Dendritic cell treated with granulocyte-macrophage colony-stimulating factor and Interleukin-4, amounts not matched to agents 40 ng/mL and 50 ng/mL, for 4 days (primary cell): ENCODE data around the gene SNURF.
"Not testable (repeated sequence)": the region's sequence is repeated elsewhere in the genome, so short reads cannot be mapped to it uniquely, and the experiment has no call there.

Source experiments
- H3K27ac Mint-ChIP-seq: one replicate; pipeline ENCODE4 v1.8.0; 2022; ENCODE audit warnings: mild to moderate bottlenecking, mixed read lengths
- H3K27me3 Mint-ChIP-seq: one replicate; pipeline ENCODE4 v1.8.0; 2022; ENCODE audit warnings: mild to moderate bottlenecking, mixed read lengths
- H3K36me3 Mint-ChIP-seq: one replicate; pipeline ENCODE4 v1.8.0; 2022; ENCODE audit warnings: low read depth, mixed read lengths
- H3K4me1 Mint-ChIP-seq: one replicate; pipeline ENCODE4 v1.8.0; 2022; ENCODE audit warnings: low read depth, mixed read lengths
- H3K4me3 Mint-ChIP-seq: one replicate; pipeline ENCODE4 v1.8.0; 2022; ENCODE audit warnings: mild to moderate bottlenecking, moderate library complexity, mixed read lengths
- H3K9me3 Mint-ChIP-seq: one replicate; pipeline ENCODE4 v1.8.0; 2022; ENCODE audit warnings: mixed read lengths
- intact Hi-C: fragments of 100-400 bp; cut with micrococcal nuclease; formaldehyde crosslinking; loops from one replicate; pipeline ENCODE4 v1.15.0; 2022

The SNURF gene

GRCh38 chr15:24948495-24948894, 6.3 kb upstream of the SNURF start:
- Mint-ChIP-seq H3K9me3 (peaks cover under 1% of the 10 kb centered on the region), H3K27ac (no peak overlapping the region), H3K27me3 (peaks cover 6% of the 10 kb centered on the region), H3K4me3 (no peak overlapping the region), H3K36me3 (no peaks in the 10 kb centered on the region), H3K4me1 (no peaks in the 10 kb centered on the region)
- intact Hi-C loops, result no loop called here

GRCh38 chr15:24955531-24955921, 739 bp downstream of the SNURF start:
- Mint-ChIP-seq H3K4me1 (no peaks in the 10 kb centered on the region), H3K36me3 (peaks cover 16% of the 10 kb centered on the region), H3K27ac (peak overlapping the region; percentile 85), H3K9me3 (peaks cover 27% of the 10 kb centered on the region), H3K27me3 (peaks cover 23% of the 10 kb centered on the region), H3K4me3 (peak overlapping the region; percentile 78)
- intact Hi-C loops, result loop anchor here (10.0 kb wide), 1 partner anchor 479 kb away; the partner anchor contains the start of gene UBE3A

- Mint-ChIP-seq H3K4me3 (peak overlapping the region; percentile 78), H3K27ac (peak overlapping the region; percentile 85), H3K27me3 (peaks cover 23% of the 10 kb centered on the region), H3K9me3 (peaks cover 27% of the 10 kb centered on the region), H3K36me3 (peaks cover 16% of the 10 kb centered on the region), H3K4me1 (no peaks in the 10 kb centered on the region)
- intact Hi-C loops, result loop anchor here (10.0 kb wide), 1 partner anchor 479 kb away; the partner anchor contains the start of gene UBE3A
Observed at GRCh38 chr15:24956111-24956838, 1.5 kb downstream of the SNURF start.

- H3K36me3 Mint-ChIP-seq, result peaks cover 16% of the 10 kb centered on the region
- no peak overlapping the region for H3K4me3 Mint-ChIP-seq
- intact Hi-C loops, result loop anchor here (10.0 kb wide), 1 partner anchor 477 kb away; the partner anchor contains the start of gene UBE3A
- peaks cover 27% of the 10 kb centered on the region for H3K9me3 Mint-ChIP-seq
- peaks cover 20% of the 10 kb centered on the region for H3K27me3 Mint-ChIP-seq
- H3K4me1 Mint-ChIP-seq, result no peaks in the 10 kb centered on the region
- no peak overlapping the region for H3K27ac Mint-ChIP-seq
Observed at GRCh38 chr15:24957691-24958090, 2.9 kb downstream of the SNURF start.

DNA sequence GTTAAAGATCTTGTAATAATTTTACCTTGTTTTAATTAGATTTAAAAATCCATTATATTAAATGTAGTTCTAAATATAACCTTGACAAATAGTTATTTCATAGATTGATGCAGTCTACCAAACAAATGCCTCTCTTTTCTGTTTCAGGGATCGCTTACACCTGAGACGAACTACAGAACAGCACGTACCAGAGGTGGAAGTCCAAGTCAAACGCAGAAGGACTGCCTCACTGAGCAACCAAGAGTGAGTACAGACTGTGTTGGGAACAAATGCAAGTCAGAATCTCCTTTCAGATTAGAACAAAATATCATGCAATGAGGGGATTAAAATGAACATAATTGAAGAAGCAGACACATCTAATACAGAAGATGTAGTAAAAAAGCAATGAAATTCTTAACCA, 7.2 kb downstream of the SNURF start:
- no peak overlapping the region for H3K4me3 Mint-ChIP-seq
- H3K27me3 Mint-ChIP-seq, result no peaks in the 10 kb centered on the region
- no peak overlapping the region for H3K27ac Mint-ChIP-seq
- H3K9me3 Mint-ChIP-seq, result peaks cover 31% of the 10 kb centered on the region
- no peaks in the 10 kb centered on the region for H3K4me1 Mint-ChIP-seq
- peaks cover 41% of the 10 kb centered on the region for H3K36me3 Mint-ChIP-seq
- intact Hi-C loops, result no loop called here

DNA sequence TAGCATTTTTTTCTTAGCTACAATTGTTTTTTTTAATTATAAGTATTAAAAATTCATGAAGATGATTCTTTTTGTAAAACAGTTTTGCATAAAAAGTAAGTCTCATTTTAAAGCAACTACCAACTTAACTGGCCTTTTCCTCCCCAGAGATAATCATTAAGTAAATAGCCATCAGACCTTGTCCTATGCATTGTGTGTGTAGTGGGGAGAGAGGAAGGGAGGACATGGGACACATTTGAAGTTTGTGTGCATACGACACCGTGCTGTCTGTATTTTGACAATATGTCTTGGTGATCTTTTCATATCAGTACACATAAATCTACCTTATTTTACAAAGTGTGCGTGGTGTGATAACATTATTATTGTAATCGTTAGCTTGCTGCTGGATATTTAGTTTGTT, 8.1 kb downstream of the SNURF start:
- H3K4me3 Mint-ChIP-seq, result no peak overlapping the region
- H3K27ac Mint-ChIP-seq, result no peak overlapping the region
- peaks cover 50% of the 10 kb centered on the region for H3K36me3 Mint-ChIP-seq
- H3K4me1 Mint-ChIP-seq, result no peaks in the 10 kb centered on the region
- peaks cover 31% of the 10 kb centered on the region for H3K9me3 Mint-ChIP-seq
- H3K27me3 Mint-ChIP-seq, result no peaks in the 10 kb centered on the region
- intact Hi-C loops, result no loop called here

- Mint-ChIP-seq H3K9me3 (peaks cover 34% of the 10 kb centered on the region), H3K27ac (no peak overlapping the region), H3K27me3 (no peaks in the 10 kb centered on the region), H3K4me1 (no peaks in the 10 kb centered on the region), H3K4me3 (no peak overlapping the region), H3K36me3 (peaks cover 53% of the 10 kb centered on the region)
- intact Hi-C loops, result no loop called here
Observed at GRCh38 chr15:24966364-24967103, 11.7 kb downstream of the SNURF start.

DNA sequence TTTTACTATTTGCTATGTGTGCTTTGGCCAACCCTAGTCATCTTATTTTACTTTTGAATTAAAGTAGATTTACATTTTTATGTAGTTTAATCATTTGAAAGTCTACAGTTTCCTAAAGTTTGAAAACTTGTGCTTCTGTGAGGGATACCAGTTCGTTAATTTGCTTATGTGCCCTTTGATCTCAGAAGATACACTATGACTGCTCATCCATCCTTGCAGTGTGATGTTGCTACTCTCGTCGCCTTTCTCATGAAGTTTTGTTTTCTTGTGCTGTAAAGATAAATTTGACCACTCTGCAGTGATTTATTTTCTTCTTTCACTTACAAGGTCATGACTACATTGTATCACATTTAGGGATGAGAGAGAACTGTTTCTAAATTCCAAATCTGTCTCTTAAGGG, 16.3 kb downstream of the SNURF start:
- Mint-ChIP-seq H3K9me3 (peaks cover 42% of the 10 kb centered on the region), H3K27me3 (no peaks in the 10 kb centered on the region), H3K4me1 (no peaks in the 10 kb centered on the region), H3K4me3 (no peak overlapping the region), H3K36me3 (peaks cover 48% of the 10 kb centered on the region), H3K27ac (no peak overlapping the region)
- intact Hi-C loops, result no loop called here

- H3K27ac Mint-ChIP-seq, result no peak overlapping the region
- no peaks in the 10 kb centered on the region for H3K4me1 Mint-ChIP-seq
- no peaks in the 10 kb centered on the region for H3K27me3 Mint-ChIP-seq
- intact Hi-C loops, result no loop called here
- H3K9me3 Mint-ChIP-seq, result peaks cover 49% of the 10 kb centered on the region
- peaks cover 49% of the 10 kb centered on the region for H3K36me3 Mint-ChIP-seq
- no peak overlapping the region for H3K4me3 Mint-ChIP-seq
Observed at GRCh38 chr15:24971772-24972171, 17.0 kb downstream of the SNURF start.

DNA sequence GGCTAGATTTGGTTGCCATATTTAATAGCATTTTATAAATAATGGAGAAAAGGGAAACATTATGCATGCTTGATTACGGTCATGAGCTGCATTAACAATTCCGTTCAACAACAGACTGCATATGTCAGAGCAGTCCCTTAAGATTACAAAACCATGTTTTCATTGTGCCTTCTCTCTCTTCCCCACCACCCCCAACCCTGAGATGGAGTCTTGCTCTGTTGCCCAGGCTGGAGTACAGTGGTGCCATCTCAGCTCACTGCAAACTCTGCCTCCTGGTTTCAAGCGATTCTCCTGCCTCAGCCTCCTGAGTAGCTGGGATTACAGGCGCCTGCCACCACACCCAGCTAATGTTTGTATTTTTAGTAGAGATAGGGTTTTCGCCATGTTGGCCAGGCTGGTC, 17.9 kb downstream of the SNURF start:
- H3K27me3 Mint-ChIP-seq, H3K4me3 Mint-ChIP-seq, H3K4me1 Mint-ChIP-seq, intact Hi-C loops, H3K27ac Mint-ChIP-seq: not testable (repeated sequence)
- Mint-ChIP-seq H3K36me3 (peaks cover 49% of the 10 kb centered on the region), H3K9me3 (peaks cover 58% of the 10 kb centered on the region)

DNA sequence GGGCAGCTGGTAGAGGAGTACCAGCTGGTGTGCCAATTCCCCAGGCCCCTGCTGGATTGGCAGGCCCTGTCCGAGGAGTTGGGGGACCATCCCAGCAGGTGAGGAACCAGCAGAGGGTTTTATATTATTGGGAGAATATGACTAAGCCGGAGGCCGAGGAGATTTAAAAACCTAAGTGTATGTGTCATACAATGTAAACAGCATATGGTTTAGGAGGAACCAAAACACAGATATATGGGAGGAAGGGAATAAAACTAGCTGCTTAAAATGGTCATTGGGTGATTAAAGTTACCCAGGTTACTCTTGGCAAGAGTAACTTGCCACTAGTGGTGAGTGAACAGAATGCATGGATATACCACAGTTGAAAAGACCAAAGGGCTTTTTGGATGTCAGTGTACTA, 22.1 kb downstream of the SNURF start:
- H3K4me1 Mint-ChIP-seq, result no peaks in the 10 kb centered on the region
- peaks cover 78% of the 10 kb centered on the region for H3K36me3 Mint-ChIP-seq
- intact Hi-C loops, result no loop called here
- H3K4me3 Mint-ChIP-seq, result no peak overlapping the region
- no peak overlapping the region for H3K27ac Mint-ChIP-seq
- H3K9me3 Mint-ChIP-seq, result peaks cover 76% of the 10 kb centered on the region
- no peaks in the 10 kb centered on the region for H3K27me3 Mint-ChIP-seq

GRCh38 chr15:24977686-24978085, 22.9 kb downstream of the SNURF start:
- Mint-ChIP-seq H3K36me3 (peaks cover 86% of the 10 kb centered on the region), H3K4me3 (no peak overlapping the region), H3K27ac (no peak overlapping the region), H3K27me3 (no peaks in the 10 kb centered on the region), H3K4me1 (no peaks in the 10 kb centered on the region), H3K9me3 (peaks cover 82% of the 10 kb centered on the region)
- intact Hi-C loops, result no loop called here

DNA sequence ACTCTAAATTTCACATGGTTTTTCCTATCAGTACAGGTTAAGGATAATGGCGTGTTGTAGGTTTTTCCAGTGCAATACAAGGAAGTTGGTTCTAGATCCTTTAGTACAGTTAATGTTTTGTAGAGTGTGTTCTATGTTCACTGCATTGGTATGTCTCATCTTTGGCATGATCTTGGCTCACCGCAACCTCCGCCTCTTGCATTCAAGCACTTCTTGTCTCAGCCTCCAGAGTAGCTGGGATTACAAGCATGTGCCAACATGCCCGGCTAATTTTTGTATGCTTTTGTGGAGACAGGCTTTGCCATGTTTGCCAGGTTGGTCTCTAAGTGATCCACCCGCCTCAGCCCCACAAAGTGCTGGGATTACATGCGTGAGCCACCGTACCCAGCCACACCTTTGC, 30.4 kb downstream of the SNURF start:
- Mint-ChIP-seq H3K9me3 (peaks cover 62% of the 10 kb centered on the region), H3K4me3 (no peak overlapping the region), H3K4me1 (no peaks in the 10 kb centered on the region), H3K36me3 (peaks cover 55% of the 10 kb centered on the region), H3K27ac (no peak overlapping the region), H3K27me3 (no peaks in the 10 kb centered on the region)
- intact Hi-C loops, result no loop called here

DNA sequence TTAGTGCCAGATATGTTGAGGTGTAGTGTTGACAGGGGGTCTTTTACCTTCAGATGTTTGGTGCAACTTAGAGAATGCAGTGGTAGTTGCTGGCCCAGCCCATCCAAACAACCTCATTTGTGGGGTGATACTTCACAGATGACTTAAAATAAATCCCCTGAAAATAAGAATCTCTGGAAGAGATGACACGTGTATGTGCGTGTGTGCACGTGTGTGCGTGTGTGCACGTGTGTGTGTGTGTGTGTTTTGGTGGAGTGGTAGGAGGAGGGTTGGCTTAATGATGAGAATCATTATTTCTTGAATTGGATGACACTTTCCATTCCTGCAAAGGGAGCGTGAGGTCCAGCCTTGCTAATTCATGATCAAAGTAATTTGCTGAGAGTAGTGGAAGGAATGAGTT, 31.9 kb downstream of the SNURF start:
- H3K36me3 Mint-ChIP-seq, result peaks cover 48% of the 10 kb centered on the region
- H3K4me1 Mint-ChIP-seq, result no peaks in the 10 kb centered on the region
- H3K9me3 Mint-ChIP-seq, result peaks cover 65% of the 10 kb centered on the region
- no peaks in the 10 kb centered on the region for H3K27me3 Mint-ChIP-seq
- no peak overlapping the region for H3K4me3 Mint-ChIP-seq
- intact Hi-C loops, result no loop called here
- no peak overlapping the region for H3K27ac Mint-ChIP-seq
